K562 (cell line): ENCODE results near the gene NRXN3. TPM values are rescaled to one million over a fixed set of nuclear protein-coding genes. Genes with fewer than 3 reads are reported as not detected.

Source experiments
- ATAC-seq: fragments of 200-7000 bp; cut with Tn5 transposase; 3 replicates; pipeline ENCODE4 v1.9.1; 2020; ENCODE audit warnings: moderate library complexity
- BruUV-seq: library from RNA; stranded (reverse); fragments of 400-500 nt; replicated peaks from 2 replicates; lab custom pipeline; 2021; lab: Mats Ljungman, UMichigan
- CTCF ChIA-PET: fragments of 300-600 bp; formaldehyde crosslinking; extraction: SDS; loops from one replicate; lab custom pipeline; 2021; ENCODE audit warnings: low intra/inter-chr PET ratio; lab: Yijun Ruan, JAX
- POLR2A ChIA-PET: fragments of 300-600, 350-650 bp; sonication (Branson Sonifier 250); formaldehyde crosslinking; extraction: SDS; loops from one replicate; lab custom pipeline; 2021; ENCODE audit warnings: antibody characterized with exemption, inconsistent platforms; lab: Yijun Ruan, JAX
- DNase-seq, 4 experiments: peaks; one replicate each; pipeline versions ENCODE4 v3.0.0 to v3.0.0-alpha.2; 2011 to 2018; ENCODE audit warnings: low spot score in 3 of 4, mixed read lengths in 3 of 4; ENCODE audit errors: extremely low read depth in 1 of 4
- FAIRE-seq: peaks from 2 replicates; lab custom pipeline; 2011; peaks lifted over from hg19 to GRCh38; lab: Jason Lieb, UNC
- H2AFZ ChIP-seq: 2 replicates; pipeline ENCODE4 v1.6.0; 2011; ENCODE audit warnings: low read depth, low read length, control low read depth, inconsistent platforms
- H3K27ac ChIP-seq: fragments of 200-600 bp; 3 replicates; pipeline ENCODE4 v1.8.0; 2011; ENCODE audit warnings: low read depth, mild to moderate bottlenecking, control low read depth, inconsistent platforms, low read length, moderate library complexity, mixed read lengths; ENCODE audit errors: extremely low read depth
- H3K27me3 ChIP-seq, 2 experiments: fragments of 300-600 bp in 1 of 2; 2 replicates in 1 of 2; 3 replicates in 1 of 2; pipeline versions ENCODE4 v1.6.0 to v1.8.0; 2011; ENCODE audit warnings: inconsistent platforms in 2 of 2, low read length in 2 of 2, mild to moderate bottlenecking in 1 of 2, mixed read lengths in 1 of 2, moderate library complexity in 1 of 2; ENCODE audit not compliant: control insufficient read depth in 2 of 2, insufficient read depth in 2 of 2
- H3K36me3 ChIP-seq: fragments of 300-600 bp; 3 replicates; pipeline ENCODE4 v1.8.0; 2011; ENCODE audit warnings: mild to moderate bottlenecking, low read length, inconsistent platforms; ENCODE audit not compliant: control insufficient read depth, insufficient read depth
- H3K4me1 ChIP-seq, 2 experiments: fragments of 200-600 bp in 1 of 2; replicated peaks in 1 of 2; 2 replicates in 1 of 2; 3 replicates in 1 of 2; pipeline versions ENCODE4 v1.5.1 to v1.8.0; 2011; ENCODE audit warnings: inconsistent platforms in 2 of 2, low read length in 2 of 2, mild to moderate bottlenecking in 1 of 2, mixed read lengths in 1 of 2, moderate library complexity in 1 of 2; ENCODE audit not compliant: control insufficient read depth in 2 of 2, insufficient read depth in 2 of 2
- H3K4me2 ChIP-seq: 2 replicates; pipeline ENCODE4 v1.6.1; 2011; ENCODE audit warnings: low read length, control low read depth, inconsistent platforms, mixed read lengths; ENCODE audit not compliant: insufficient read depth
- H3K4me3 ChIP-seq: fragments of 200-600 bp; sonication (generic), shearing (Covaris generic); 2 replicates; pipeline ENCODE4 v1.5.1; 2016; ENCODE audit warnings: control low read depth, inconsistent platforms
- H3K79me2 ChIP-seq: fragments of 200-600 bp; 3 replicates; pipeline ENCODE4 v1.8.0; 2011; ENCODE audit warnings: low read length, inconsistent platforms; ENCODE audit not compliant: control insufficient read depth, insufficient read depth
- H3K9ac ChIP-seq, 2 experiments: 2 replicates each; pipeline versions ENCODE4 v1.6.0 to v1.6.1; 2011; ENCODE audit warnings: low read depth in 2 of 2, low read length in 2 of 2, control low read depth in 1 of 2, inconsistent platforms in 1 of 2, mild to moderate bottlenecking in 1 of 2, mixed read lengths in 1 of 2; ENCODE audit not compliant: insufficient read depth in 1 of 2
- H3K9me1 ChIP-seq: one replicate; pipeline ENCODE4 v1.6.0; 2011; ENCODE audit warnings: inconsistent platforms, mild to moderate bottlenecking, low read length, moderate library complexity; ENCODE audit not compliant: control insufficient read depth, insufficient read depth
- H3K9me3 ChIP-seq: replicated peaks from 2 replicates; pipeline ENCODE4 v1.5.1; 2011; ENCODE audit warnings: low read depth, low read length, inconsistent platforms; ENCODE audit not compliant: control insufficient read depth, insufficient read depth
- H4K20me1 ChIP-seq: replicated peaks from 2 replicates; pipeline ENCODE4 v1.6.1; 2011; ENCODE audit warnings: low read length, inconsistent platforms, mixed read lengths; ENCODE audit not compliant: control insufficient read depth, insufficient read depth
- BCLAF1 ChIP-seq, 2 experiments: fragments of 450-650 bp in 1 of 2; IDR thresholded peaks; 2 replicates each; pipeline ENCODE4 v1.6.1; 2011 to 2017; ENCODE audit warnings: low read depth in 2 of 2, antibody characterized with exemption in 1 of 2, borderline replicate concordance in 1 of 2, low read length in 1 of 2, mild to moderate bottlenecking in 1 of 2, mixed read lengths in 1 of 2; ENCODE audit not compliant: control insufficient read depth in 1 of 2
- CHCHD3 ChIP-seq: fragments of 250-450 bp; sonication (Bioruptor Pico); IDR thresholded peaks from 2 replicates; pipeline ENCODE4 v2.1.2; 2022; ENCODE audit warnings: mild to moderate bottlenecking
- E2F1 ChIP-seq: sonication (generic); formaldehyde crosslinking; IDR thresholded peaks from 2 replicates; pipeline ENCODE4 v1.8.1; 2023; ENCODE audit warnings: mild to moderate bottlenecking, missing genetic modification reagents, moderate library complexity
- E2F5 ChIP-seq: sonication (generic); formaldehyde crosslinking; IDR thresholded peaks from 2 replicates; pipeline ENCODE4 v1.8.0; 2022; ENCODE audit warnings: mild to moderate bottlenecking, missing genetic modification reagents
- HBP1 ChIP-seq: fragments of 450-650 bp; formaldehyde crosslinking; IDR thresholded peaks from 2 replicates; pipeline ENCODE4 v1.4.0; 2022; ENCODE audit warnings: missing genetic modification characterization
- NKRF ChIP-seq: fragments of 450-650 bp; IDR thresholded peaks from 2 replicates; pipeline ENCODE4 v1.6.1; 2016; ENCODE audit warnings: borderline replicate concordance
- PHF8 ChIP-seq: fragments of 200-600 bp; sonication (generic); IDR thresholded peaks from 2 replicates; pipeline ENCODE4 v1.6.1; 2012; ENCODE audit warnings: mixed run types, mild to moderate bottlenecking, inconsistent platforms, low read length, moderate library complexity, borderline replicate concordance
- PRPF4 ChIP-seq: fragments of 200-400 bp; formaldehyde crosslinking; IDR thresholded peaks from one replicate; pipeline ENCODE4 v1.6.1; 2017; ENCODE audit warnings: low read length, low read depth, mild to moderate bottlenecking; ENCODE audit not compliant: insufficient read depth, poor library complexity, severe bottlenecking
- ZKSCAN3 ChIP-seq: fragments of 250-450 bp; sonication (Bioruptor Pico); IDR thresholded peaks from 2 replicates; pipeline ENCODE4 v1.4.0; 2020
- ZNF655 ChIP-seq: fragments of 250-450 bp; sonication (Bioruptor Pico); IDR thresholded peaks from 2 replicates; pipeline ENCODE4 v1.5.0; 2021
- ZNF717 ChIP-seq: fragments of 250-450 bp; sonication (Bioruptor Pico); IDR thresholded peaks from 2 replicates; pipeline ENCODE4 v1.5.0; 2021
- WGBS: fragments of 100-300 bp; shearing (Covaris generic); methylation state at CpG from one replicate; pipeline ENCODE4 v1.1.6; 2016; ENCODE audit warnings: low coverage, mixed read lengths; ENCODE audit not compliant: insufficient coverage; ENCODE audit errors: missing lambda C conversion rate; 5-methylcytosine and 5-hydroxymethylcytosine counted together
- in situ Hi-C: fragments of 300-500 bp; cut with MboI; formaldehyde crosslinking; loops from 4 replicates; pipeline ENCODE4 v1.15.0; 2018; ENCODE audit warnings: inconsistent platforms, mixed read lengths
- intact Hi-C: fragments of 100-400 bp; cut with micrococcal nuclease; formaldehyde crosslinking; loops from 2 replicates; pipeline ENCODE4 v1.14.2; 2022
- polyA plus RNA-seq, 8 experiments: library from polyadenylated mRNA; depleted of rRNA in 4 of 8; stranded (reverse) in 5 of 8; unstranded in 3 of 8; fragments of >200 nt; fragmentation: Nextera tagmentation in 2 of 8; fragmentation: Illumina TruSeq in 1 of 8; extraction: Ambion mirVana in 2 of 8; extraction: Trizol in 1 of 8; gene quantifications; 2 replicates each; pipeline versions ENCODE4 v1.2.1 to v1.2.3, GENCODE V29; 2011 to 2014; ENCODE audit warnings: inconsistent platforms in 1 of 8, missing spikeins in 1 of 8
- total RNA-seq, 7 experiments: library from RNA; depleted of rRNA in 6 of 7; stranded (reverse); fragments of >200 nt in 6 of 7; fragmentation: Illumina TruSeq in 2 of 7; extraction: Trizol in 2 of 7; gene quantifications; 2 replicates each; pipeline versions ENCODE4 v1.2.1 to v1.2.3, GENCODE V29; 2011 to 2021; ENCODE audit warnings: low replicate concordance in 1 of 7

The NRXN3 gene
- total and polyA plus RNA-seq, 9 of the 15 experiments (the other 6 are each of a cell fraction or from before 2014, with no cell fraction given), result 0.09 TPM; not detected in 8

- Histone ChIP-seq H3K27ac (no peak overlapping the region), H3K36me3 (no peaks in the 10 kb centered on the region), H3K27me3 (no peaks in the 10 kb centered on the region), H3K9me3 (no peaks in the 10 kb centered on the region), H3K9ac (no peak overlapping the region), H3K9me1 (no peaks in the 10 kb centered on the region), H3K4me3 (no peak overlapping the region), H2AFZ (no peak overlapping the region), H3K4me2 (no peak overlapping the region), H3K79me2 (no peaks in the 10 kb centered on the region), H4K20me1 (no peaks in the 10 kb centered on the region), H3K4me1 (no peaks in the 10 kb centered on the region)
- FAIRE-seq (no peak), DNase-seq (no peak), ATAC-seq (no peak)
- CTCF ChIA-PET, result no interaction called here
- intact Hi-C loops, result no loop called here
- POLR2A ChIA-PET, result no interaction called here
- 0% methylated on average over 5 of the region's 5 CpGs for WGBS
- in situ Hi-C loops, result no loop called here
- no TSS peak for BruUV-seq
- TF ChIP-seq HBP1 (no peak), ZNF717 (no peak), ZNF655 (CRISPR knock-in tag) (no peak), E2F1 (CRISPR knock-in tag) (no peak), E2F5 (CRISPR knock-in tag) (no peak), ZKSCAN3 (no peak), NKRF (no peak), PRPF4 (no peak), BCLAF1 (IDR thresholded peaks at IDR 0.05; ENCODE audit: borderline replicate concordance in 1 of 2, control insufficient read depth in 1 of 2, low read depth in 2 of 2, low read length in 1 of 2) (no peak), PHF8 (no peak), CHCHD3 (CRISPR knock-in tag) (no peak)
These were observed 1509.9 kb downstream of the NRXN3 start for GRCh38 chr14:79680087-79680486.
